Gastroesophageal sphincter (tissue), 4 donors: Measurements from ENCODE around the gene PDLIM7. TPM values are rescaled to one million over a fixed set of nuclear protein-coding genes. Genes with fewer than 3 reads are reported as not detected.
A peak's percentile ranks its signal among the peaks of the same experiment; 100 is the strongest.

Experiments
- ATAC-seq: fragments of 150-250 bp; one replicate; pipeline ENCODE4 v1.9.1; 2016; ENCODE audit warnings: mild to moderate bottlenecking, moderate library complexity
- H3K27ac ChIP-seq, 4 donors: fragments of 200-600 bp; sonication (generic) in 3 of 4; 1 replicate in 3 of 4; 2 replicates in 1 of 4; pipeline ENCODE4 v1.5.1; 2016 to 2019
- H3K27me3 ChIP-seq: fragments of 200-600 bp; sonication (generic); one replicate; pipeline ENCODE4 v1.5.1; 2019
- H3K36me3 ChIP-seq, 2 donors: fragments of 200-600 bp; sonication (generic); one replicate each; pipeline ENCODE4 v1.5.1; 2019; ENCODE audit warnings: control low read depth in 1 of 2
- H3K4me1 ChIP-seq, 3 donors: fragments of 200-600 bp; sonication (generic); 1 replicate in 2 of 3; 2 replicates in 1 of 3; pipeline ENCODE4 v1.5.1; 2016 to 2019; ENCODE audit warnings: control low read depth in 2 of 3
- H3K4me3 ChIP-seq, 2 donors: fragments of 200-600 bp; sonication (generic); one replicate each; pipeline ENCODE4 v1.5.1; 2019; ENCODE audit warnings: mild to moderate bottlenecking in 1 of 2, moderate library complexity in 1 of 2
- H3K9me3 ChIP-seq, 3 donors: fragments of 200-600 bp; sonication (generic); one replicate each; pipeline ENCODE4 v1.5.1; 2017 to 2019; ENCODE audit warnings: control low read depth in 2 of 3
- CTCF ChIP-seq, 4 experiments: fragments of 200-600 bp in 2 of 4; fragments of 450-650 bp in 2 of 4; sonication (generic) in 1 of 4; IDR thresholded peaks; one replicate each; pipeline ENCODE4 v1.5.1; 2017 to 2019; ENCODE audit warnings: antibody characterized with exemption in 4 of 4, mild to moderate bottlenecking in 2 of 4, moderate library complexity in 2 of 4
- EP300 ChIP-seq: sonication (generic); formaldehyde crosslinking; IDR thresholded peaks from one replicate; pipeline ENCODE4 v1.6.1; 2017; ENCODE audit warnings: antibody characterized with exemption, mild to moderate bottlenecking
- POLR2A ChIP-seq, 2 donors: fragments of 450-650 bp; IDR thresholded peaks; one replicate each; pipeline ENCODE4 v1.6.1; 2017; ENCODE audit warnings: antibody characterized with exemption in 2 of 2, mild to moderate bottlenecking in 2 of 2, moderate library complexity in 1 of 2
- POLR2AphosphoS5 ChIP-seq: sonication (generic); formaldehyde crosslinking; IDR thresholded peaks from one replicate; pipeline ENCODE4 v1.6.1; 2017; ENCODE audit warnings: antibody characterized with exemption
- WGBS, 2 donors: methylation state at CpG; one replicate each; pipeline ENCODE4 v1.1.5; 2018; ENCODE audit warnings: low coverage in 1 of 2; 5-methylcytosine and 5-hydroxymethylcytosine counted together
- total RNA-seq, 4 donors: library from RNA; depleted of rRNA; stranded (reverse); fragments of >200 nt; gene quantifications; one replicate each; pipeline ENCODE4 v1.1.0, GENCODE V29; 2016

The PDLIM7 gene
- total RNA-seq, 4 donors from 2014 or later: 336 to 863 (median 437) TPM

GRCh38 chr5:177467436-177467835, 30.0 kb downstream of the PDLIM7 start:
- WGBS, 2 donors: 100% methylated on average over 2 of the region's 31 CpGs; no CpG with 5 or more reads in 1 of the 2 donors
- TF ChIP-seq EP300 (no peak), POLR2AphosphoS5 (no peak), CTCF (IDR thresholded peaks at IDR 0.05) (no peak), POLR2A (IDR thresholded peaks at IDR 0.05) (no peak)
- Histone ChIP-seq H3K27ac (peak overlapping the region in 1 of 4 donors; percentile 91), H3K27me3 (no peaks in the 10 kb centered on the region), H3K4me1 (peaks cover 0 to 45% (median 30%) of the 10 kb centered on the region in 3 donors), H3K36me3 (peaks cover 0 to 56% of the 10 kb centered on the region in 2 donors), H3K9me3 (no peaks in the 10 kb centered on the region), H3K4me3 (no peak overlapping the region)
- ATAC-seq: no peak

GRCh38 chr5:177466861-177467260, 30.5 kb downstream of the PDLIM7 start:
- no peaks in the 10 kb centered on the region for H3K27me3 ChIP-seq
- no peak overlapping the region for H3K27ac ChIP-seq
- TF ChIP-seq POLR2AphosphoS5 (no peak), EP300 (no peak), POLR2A (IDR thresholded peaks at IDR 0.05) (no peak), CTCF (IDR thresholded peaks at IDR 0.05) (no peak)
- no peak for ATAC-seq
- H3K9me3 ChIP-seq: no peaks in the 10 kb centered on the region
- H3K36me3 ChIP-seq: peaks cover 0 to 56% of the 10 kb centered on the region in 2 donors
- WGBS, 2 donors: 93 to 100% methylated on average over 3 to 7 of the region's 25 CpGs
- peaks cover 0 to 39% (median 25%) of the 10 kb centered on the region in 3 donors for H3K4me1 ChIP-seq
- H3K4me3 ChIP-seq: no peak overlapping the region

GRCh38 chr5:177465044-177465443, 32.4 kb downstream of the PDLIM7 start:
- Histone ChIP-seq H3K36me3 (peaks cover 0 to 62% of the 10 kb centered on the region in 2 donors), H3K27me3 (no peaks in the 10 kb centered on the region), H3K4me3 (no peak overlapping the region), H3K27ac (no peak overlapping the region), H3K9me3 (no peaks in the 10 kb centered on the region), H3K4me1 (peaks cover 0 to 25% (median 7%) of the 10 kb centered on the region in 3 donors)
- WGBS, 2 donors: 77 to 90% methylated on average over 5 to 8 of the region's 11 CpGs
- ATAC-seq: no peak
- no peak for TF ChIP-seq POLR2A (IDR thresholded peaks at IDR 0.05)

- no peaks in the 10 kb centered on the region for H3K9me3 ChIP-seq
- peaks cover 0 to 15% (median 0%) of the 10 kb centered on the region in 3 donors for H3K4me1 ChIP-seq
- no peaks in the 10 kb centered on the region for H3K27me3 ChIP-seq
- WGBS, 2 donors: 81% methylated on average over 11 of the region's 27 CpGs; no CpG with 5 or more reads in 1 of the 2 donors
- H3K27ac ChIP-seq: peak overlapping the region in 3 of 4 donors; percentile 62 to 68 (median 62)
- no peak for TF ChIP-seq POLR2AphosphoS5
- H3K4me3 ChIP-seq: no peak overlapping the region
- ATAC-seq: peak; percentile 14
- peaks cover 0 to 66% of the 10 kb centered on the region in 2 donors for H3K36me3 ChIP-seq
These were observed 35.3 kb downstream of the PDLIM7 start for GRCh38 chr5:177462021-177462670.

GRCh38 chr5:177459819-177460628, 37.4 kb downstream of the PDLIM7 start:
- Histone ChIP-seq H3K4me1 (peaks cover 0 to 36% (median 3%) of the 10 kb centered on the region in 3 donors), H3K4me3 (no peak overlapping the region), H3K27me3 (no peaks in the 10 kb centered on the region), H3K9me3 (no peaks in the 10 kb centered on the region), H3K27ac (peak overlapping the region in 2 of 4 donors; percentile 58 to 81), H3K36me3 (peaks cover 0 to 45% of the 10 kb centered on the region in 2 donors)
- WGBS, 2 donors: 80% methylated on average over 4 of the region's 28 CpGs; no CpG with 5 or more reads in 1 of the 2 donors
- no peak for TF ChIP-seq EP300
- TF ChIP-seq POLR2A (IDR thresholded peaks at IDR 0.05): no peak
- no peak for TF ChIP-seq CTCF (IDR thresholded peaks at IDR 0.05)
- TF ChIP-seq POLR2AphosphoS5: no peak
- no peak for ATAC-seq
